ENCODE measurements around the gene RAB4B. TPM values are rescaled to one million over a fixed set of nuclear protein-coding genes. Genes with fewer than 3 reads are reported as not detected.
"Not testable (repeated sequence)": the region's sequence is repeated elsewhere in the genome, so short reads cannot be mapped to it uniquely, and the experiment has no call there.

RAB4B gene
- total RNA-seq, 1 experiment from 2014 or later, result 28.5 TPM

GRCh38 chr19:40836754-40837429 is 58.8 kb downstream of the RAB4B start:
- no peak overlapping the region for H3K27ac ChIP-seq
- no peak overlapping the region for H3K4me3 ChIP-seq
- no peaks in the 10 kb centered on the region for H3K36me3 ChIP-seq
- no peak for DNase-seq (ENCODE audit: low read depth in 1 of 2, low spot score in 2 of 2)
- no peaks in the 10 kb centered on the region for H3K9me3 ChIP-seq (replicated peaks)
- H3K27me3 ChIP-seq (replicated peaks), result 0 out of 2 replicates have a peak, but pooled peaks cover 4% of the 10 kb centered on the region
- H3K4me1 ChIP-seq (replicated peaks), result no peaks in the 10 kb centered on the region

- not testable (repeated sequence) for H3K27ac ChIP-seq; H3K9me3 ChIP-seq (replicated peaks); H3K4me1 ChIP-seq (replicated peaks); H3K36me3 ChIP-seq; H3K4me3 ChIP-seq; H3K27me3 ChIP-seq (replicated peaks); DNase-seq (ENCODE audit: low read depth in 1 of 2, low spot score in 2 of 2)
Observed at GRCh38 chr19:40838477-40838876, 60.4 kb downstream of the RAB4B start.

- not testable (repeated sequence) for H3K36me3 ChIP-seq; H3K9me3 ChIP-seq (replicated peaks); H3K27ac ChIP-seq; DNase-seq (ENCODE audit: low read depth in 1 of 2, low spot score in 2 of 2); H3K4me3 ChIP-seq; H3K4me1 ChIP-seq (replicated peaks); H3K27me3 ChIP-seq (replicated peaks)
Observed at GRCh38 chr19:40842012-40842411, 64.0 kb downstream of the RAB4B start.

- not testable (repeated sequence) for H3K9me3 ChIP-seq (replicated peaks); H3K4me1 ChIP-seq (replicated peaks); H3K4me3 ChIP-seq; H3K36me3 ChIP-seq; DNase-seq (ENCODE audit: low read depth in 1 of 2, low spot score in 2 of 2); H3K27me3 ChIP-seq (replicated peaks); H3K27ac ChIP-seq
Observed at GRCh38 chr19:40842997-40843652, 65.1 kb downstream of the RAB4B start.

GRCh38 chr19:40843653-40844052 is 65.6 kb downstream of the RAB4B start:
- not testable (repeated sequence) for H3K9me3 ChIP-seq (replicated peaks); H3K36me3 ChIP-seq; H3K4me1 ChIP-seq (replicated peaks); H3K27me3 ChIP-seq (replicated peaks); H3K27ac ChIP-seq; DNase-seq (ENCODE audit: low read depth in 1 of 2, low spot score in 2 of 2); H3K4me3 ChIP-seq

Other genes starting within 250 kb of the RAB4B start
- gene SHKBP1, start 201.4 kb upstream of the RAB4B start, total RNA-seq (2014; rRNA removed; shearing (Covaris generic)), result 16.2 and 16.4 TPM in 2 replicates
- gene LTBP4, start 176.9 kb upstream of the RAB4B start, total RNA-seq (2014; rRNA removed; shearing (Covaris generic)), result 16.5 and 23.7 TPM in 2 replicates
- 14.7 and 28.6 TPM in 2 replicates for gene NUMBL, start 87.6 kb upstream of the RAB4B start, total RNA-seq (2014; rRNA removed; shearing (Covaris generic))
- 29.2 and 83.7 TPM in 2 replicates for gene COQ8B, start 61.4 kb upstream of the RAB4B start, total RNA-seq (2014; rRNA removed; shearing (Covaris generic))
- 5.4 and 5.7 TPM in 2 replicates for gene ITPKC, start 61.1 kb upstream of the RAB4B start, total RNA-seq (2014; rRNA removed; shearing (Covaris generic))
- gene ACTMAP, start 27.8 kb upstream of the RAB4B start, total RNA-seq (2014; rRNA removed; shearing (Covaris generic)), result 0.25 and 0.39 TPM in 2 replicates
- gene SNRPA, start 27.0 kb upstream of the RAB4B start, total RNA-seq (2014; rRNA removed; shearing (Covaris generic)), result 61.4 and 80.2 TPM in 2 replicates
- gene MIA, start 2.7 kb upstream of the RAB4B start, total RNA-seq (2014; rRNA removed; shearing (Covaris generic)), result not detected in 2 replicates
- 71.0 and 82.8 TPM in 2 replicates for gene EGLN2, start 20.9 kb downstream of the RAB4B start, total RNA-seq (2014; rRNA removed; shearing (Covaris generic))
- gene CYP2A6, start 72.2 kb downstream of the RAB4B start, total RNA-seq (2014; rRNA removed; shearing (Covaris generic)), result not detected in 2 replicates
- not detected in 2 replicates for gene CYP2A7, start 104.0 kb downstream of the RAB4B start, total RNA-seq (2014; rRNA removed; shearing (Covaris generic))
- gene CYP2B6, start 213.0 kb downstream of the RAB4B start, total RNA-seq (2014; rRNA removed; shearing (Covaris generic)), result not detected in 2 replicates

Data from SJSA1 (cell line).